Measurements from ENCODE around the gene LRP4. TPM values are rescaled to one million over a fixed set of nuclear protein-coding genes. Genes with fewer than 3 reads are reported as not detected.

Gene LRP4
- total RNA-seq, 6 experiments from 2014 or later: 0.43 to 1.2 (median 0.84) TPM

DNA sequence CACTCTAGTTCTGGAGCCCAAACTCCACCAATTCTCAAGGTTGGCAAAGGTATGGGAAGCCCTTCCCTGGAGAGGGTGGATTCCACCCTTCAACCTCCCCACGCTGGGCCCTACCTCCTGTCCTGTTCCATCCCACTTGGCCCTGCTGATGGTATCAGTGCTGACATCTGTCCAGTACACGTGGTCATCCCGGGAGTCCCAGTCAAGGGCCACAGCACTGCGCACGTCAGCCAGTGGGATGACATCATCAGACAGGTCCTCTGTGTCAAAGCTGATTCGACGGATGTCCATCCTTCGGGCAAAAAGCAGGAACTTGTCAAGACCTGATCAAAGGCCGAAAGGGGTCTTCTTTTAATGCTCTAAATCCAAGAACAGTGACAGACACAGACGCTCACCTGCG is 32.1 kb downstream of the LRP4 start:
- no peak overlapping the region for H3K27ac ChIP-seq
- intact Hi-C loops (cut with DNase I): loop anchor here in 1 of 2 donors (5.0 kb wide), 1 partner anchor 266 kb away; no protein-coding TSS in a partner anchor
- H3K9me3 ChIP-seq: no peaks in the 10 kb centered on the region
- DNase-seq (no peak), ATAC-seq (no peak)
- 83% methylated on average over 6 of the region's 11 CpGs for WGBS (ENCODE audit: insufficient coverage, low coverage, low lambda C conversion rate, missing lambda C conversion rate)
- no peaks in the 10 kb centered on the region for H3K27me3 ChIP-seq
- no peak overlapping the region for H3K4me3 ChIP-seq
- no peak for TF ChIP-seq POLR2A (IDR thresholded peaks at IDR 0.05)
- TF ChIP-seq, protein P1, sequence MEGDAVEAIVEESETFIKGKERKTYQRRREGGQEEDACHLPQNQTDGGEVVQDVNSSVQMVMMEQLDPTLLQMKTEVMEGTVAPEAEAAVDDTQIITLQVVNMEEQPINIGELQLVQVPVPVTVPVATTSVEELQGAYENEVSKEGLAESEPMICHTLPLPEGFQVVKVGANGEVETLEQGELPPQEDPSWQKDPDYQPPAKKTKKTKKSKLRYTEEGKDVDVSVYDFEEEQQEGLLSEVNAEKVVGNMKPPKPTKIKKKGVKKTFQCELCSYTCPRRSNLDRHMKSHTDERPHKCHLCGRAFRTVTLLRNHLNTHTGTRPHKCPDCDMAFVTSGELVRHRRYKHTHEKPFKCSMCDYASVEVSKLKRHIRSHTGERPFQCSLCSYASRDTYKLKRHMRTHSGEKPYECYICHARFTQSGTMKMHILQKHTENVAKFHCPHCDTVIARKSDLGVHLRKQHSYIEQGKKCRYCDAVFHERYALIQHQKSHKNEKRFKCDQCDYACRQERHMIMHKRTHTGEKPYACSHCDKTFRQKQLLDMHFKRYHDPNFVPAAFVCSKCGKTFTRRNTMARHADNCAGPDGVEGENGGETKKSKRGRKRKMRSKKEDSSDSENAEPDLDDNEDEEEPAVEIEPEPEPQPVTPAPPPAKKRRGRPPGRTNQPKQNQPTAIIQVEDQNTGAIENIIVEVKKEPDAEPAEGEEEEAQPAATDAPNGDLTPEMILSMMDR (IDR thresholded peaks at IDR 0.05): no peak
- no peaks in the 10 kb centered on the region for H3K4me1 ChIP-seq
- no peaks in the 10 kb centered on the region for H3K36me3 ChIP-seq

GRCh38 chr11:46879056-46879585 is 39.2 kb downstream of the LRP4 start:
- no peaks in the 10 kb centered on the region for H3K9me3 ChIP-seq
- no peaks in the 10 kb centered on the region for H3K4me1 ChIP-seq
- WGBS (ENCODE audit: insufficient coverage, low coverage, low lambda C conversion rate, missing lambda C conversion rate): 67% methylated on average over 1 of the region's 10 CpGs
- intact Hi-C loops (cut with DNase I): no loop called here
- DNase-seq (no peak), ATAC-seq (peak in 1 of 4 donors; percentile 12)
- no peaks in the 10 kb centered on the region for H3K36me3 ChIP-seq
- no peak overlapping the region for H3K27ac ChIP-seq
- no peaks in the 10 kb centered on the region for H3K27me3 ChIP-seq
- TF ChIP-seq, protein P1 (IDR thresholded peaks at IDR 0.05): no peak
- no peak for TF ChIP-seq POLR2A (IDR thresholded peaks at IDR 0.05)
- H3K4me3 ChIP-seq: no peak overlapping the region

- H3K27ac ChIP-seq: no peak overlapping the region
- TF ChIP-seq POLR2A (IDR thresholded peaks at IDR 0.05): no peak
- TF ChIP-seq, protein P1 (IDR thresholded peaks at IDR 0.05): no peak
- no peak for ATAC-seq
- no peaks in the 10 kb centered on the region for H3K4me1 ChIP-seq
- DNase-seq: no peak
- WGBS (ENCODE audit: insufficient coverage, low coverage, low lambda C conversion rate, missing lambda C conversion rate): 90% methylated on average over 1 of the region's 1 CpG
- no peak overlapping the region for H3K4me3 ChIP-seq
- intact Hi-C loops (cut with DNase I): no loop called here
- no peaks in the 10 kb centered on the region for H3K9me3 ChIP-seq
- H3K36me3 ChIP-seq: no peaks in the 10 kb centered on the region
- no peaks in the 10 kb centered on the region for H3K27me3 ChIP-seq
These were observed 40.8 kb downstream of the LRP4 start for GRCh38 chr11:46877580-46877979.

GRCh38 chr11:46876471-46876870 is 41.9 kb downstream of the LRP4 start:
- Histone ChIP-seq H3K4me3 (no peak overlapping the region), H3K9me3 (no peaks in the 10 kb centered on the region), H3K36me3 (no peaks in the 10 kb centered on the region), H3K27me3 (no peaks in the 10 kb centered on the region), H3K27ac (no peak overlapping the region), H3K4me1 (no peaks in the 10 kb centered on the region)
- no peak for TF ChIP-seq POLR2A (IDR thresholded peaks at IDR 0.05)
- TF ChIP-seq, protein P1 (IDR thresholded peaks at IDR 0.05): no peak
- DNase-seq (no peak), ATAC-seq (no peak)
- intact Hi-C loops (cut with DNase I): no loop called here
- 86% methylated on average over 11 of the region's 11 CpGs for WGBS (ENCODE audit: insufficient coverage, low coverage, low lambda C conversion rate, missing lambda C conversion rate)

DNA sequence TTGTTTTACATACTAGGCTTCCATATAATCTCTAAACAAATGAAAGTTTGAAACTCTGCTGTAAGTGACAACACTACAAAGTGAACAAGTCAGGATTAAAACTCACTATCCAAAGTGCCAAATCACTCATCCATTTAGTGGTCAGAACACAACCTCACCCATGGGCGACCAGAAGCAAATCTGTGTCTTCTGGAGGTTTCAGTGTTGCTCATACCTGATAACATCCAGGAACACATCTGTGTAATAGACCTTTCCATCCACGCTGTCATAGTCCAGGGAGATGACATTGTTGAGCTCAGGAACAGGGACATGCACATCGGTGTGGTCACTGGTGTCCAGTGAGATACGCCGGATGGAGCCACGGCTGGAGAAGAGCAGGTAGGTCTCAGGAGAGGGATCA is 43.8 kb downstream of the LRP4 start:
- Histone ChIP-seq H3K27ac (no peak overlapping the region), H3K4me1 (no peaks in the 10 kb centered on the region), H3K36me3 (no peaks in the 10 kb centered on the region), H3K27me3 (no peaks in the 10 kb centered on the region), H3K4me3 (no peak overlapping the region), H3K9me3 (no peaks in the 10 kb centered on the region)
- intact Hi-C loops (cut with DNase I): no loop called here
- WGBS (ENCODE audit: insufficient coverage, low coverage, low lambda C conversion rate, missing lambda C conversion rate): 67% methylated on average over 2 of the region's 6 CpGs
- no peak for ATAC-seq
- TF ChIP-seq, protein P1 (IDR thresholded peaks at IDR 0.05): no peak
- no peak for TF ChIP-seq POLR2A (IDR thresholded peaks at IDR 0.05)
- no peak for DNase-seq
